Tibial nerve (tissue), 4 donors: ENCODE results near the gene LRRC1.

Experiments
- EP300 ChIP-seq, 2 donors: sonication (generic); formaldehyde crosslinking; IDR thresholded peaks; one replicate each; pipeline ENCODE4 v1.6.1; 2017; ENCODE audit warnings: antibody characterized with exemption in 2 of 2, mild to moderate bottlenecking in 1 of 2
- POLR2A ChIP-seq, 2 donors: fragments of 450-650 bp; IDR thresholded peaks; one replicate each; pipeline ENCODE4 v1.6.1; 2017; ENCODE audit warnings: antibody characterized with exemption in 2 of 2, mild to moderate bottlenecking in 2 of 2, moderate library complexity in 2 of 2
- TF ChIP-seq, protein P1 (sequence below), 5 experiments: fragments of 200-600 bp in 3 of 5; fragments of 450-650 bp in 2 of 5; sonication (generic) in 3 of 5; IDR thresholded peaks; one replicate each; pipeline ENCODE4 v1.5.1; 2016 to 2019; ENCODE audit warnings: antibody characterized with exemption in 5 of 5, mild to moderate bottlenecking in 3 of 5, moderate library complexity in 2 of 5

DNA sequence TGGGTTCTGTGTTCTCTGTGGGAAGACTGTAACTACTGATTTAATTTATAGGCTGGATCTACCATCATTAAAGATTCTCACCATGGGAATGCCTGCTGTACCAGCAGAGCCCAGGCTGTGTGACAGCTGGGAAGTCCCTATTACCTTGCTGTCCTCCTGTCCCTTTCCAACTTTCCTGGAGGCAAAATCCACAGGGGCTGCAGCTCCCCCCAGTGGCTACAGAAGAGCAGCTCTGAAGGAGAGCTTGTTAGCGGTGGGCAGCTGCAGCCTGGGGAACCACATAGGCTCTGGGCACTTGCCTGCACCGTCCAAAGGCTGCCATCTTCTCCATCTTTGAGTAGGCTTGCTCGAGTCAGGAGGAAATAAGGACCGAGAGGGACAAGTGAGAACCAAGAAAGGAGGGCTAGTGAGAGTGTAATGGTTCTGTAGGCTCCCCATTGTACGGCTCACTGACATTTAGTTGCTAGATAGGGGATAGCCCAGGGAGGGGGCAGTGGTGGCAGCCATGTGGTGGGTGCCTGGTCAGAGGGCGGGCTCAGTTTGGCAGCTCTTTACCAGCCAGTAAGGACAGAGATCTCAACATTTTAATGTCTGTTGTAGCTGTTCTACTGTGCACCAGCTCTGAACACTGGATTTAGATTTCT is 161.4 kb downstream of the LRRC1 start:
- TF ChIP-seq, protein P1, sequence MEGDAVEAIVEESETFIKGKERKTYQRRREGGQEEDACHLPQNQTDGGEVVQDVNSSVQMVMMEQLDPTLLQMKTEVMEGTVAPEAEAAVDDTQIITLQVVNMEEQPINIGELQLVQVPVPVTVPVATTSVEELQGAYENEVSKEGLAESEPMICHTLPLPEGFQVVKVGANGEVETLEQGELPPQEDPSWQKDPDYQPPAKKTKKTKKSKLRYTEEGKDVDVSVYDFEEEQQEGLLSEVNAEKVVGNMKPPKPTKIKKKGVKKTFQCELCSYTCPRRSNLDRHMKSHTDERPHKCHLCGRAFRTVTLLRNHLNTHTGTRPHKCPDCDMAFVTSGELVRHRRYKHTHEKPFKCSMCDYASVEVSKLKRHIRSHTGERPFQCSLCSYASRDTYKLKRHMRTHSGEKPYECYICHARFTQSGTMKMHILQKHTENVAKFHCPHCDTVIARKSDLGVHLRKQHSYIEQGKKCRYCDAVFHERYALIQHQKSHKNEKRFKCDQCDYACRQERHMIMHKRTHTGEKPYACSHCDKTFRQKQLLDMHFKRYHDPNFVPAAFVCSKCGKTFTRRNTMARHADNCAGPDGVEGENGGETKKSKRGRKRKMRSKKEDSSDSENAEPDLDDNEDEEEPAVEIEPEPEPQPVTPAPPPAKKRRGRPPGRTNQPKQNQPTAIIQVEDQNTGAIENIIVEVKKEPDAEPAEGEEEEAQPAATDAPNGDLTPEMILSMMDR (IDR thresholded peaks at IDR 0.05) = peak; percentile 48 to 71 (median 62)
- no peak for TF ChIP-seq POLR2A (IDR thresholded peaks at IDR 0.05)
- no peak for TF ChIP-seq EP300 (IDR thresholded peaks at IDR 0.05)
